Activated T-helper 1 cell treated with anti-CD3 and anti-CD28 coated beads, Interleukin-2, amount 50 U/mL, for 16 hours (primary cell): ENCODE data around the gene TMEM131L.
"Not testable (repeated sequence)": the region's sequence is repeated elsewhere in the genome, so short reads cannot be mapped to it uniquely, and the experiment has no call there.

Experiments used
- DNase-seq, 2 donors: peaks; one replicate each; pipeline ENCODE4 v3.0.0-alpha.2; 2020; ENCODE audit warnings: low read depth in 1 of 2, low spot score in 1 of 2

The TMEM131L gene

DNA sequence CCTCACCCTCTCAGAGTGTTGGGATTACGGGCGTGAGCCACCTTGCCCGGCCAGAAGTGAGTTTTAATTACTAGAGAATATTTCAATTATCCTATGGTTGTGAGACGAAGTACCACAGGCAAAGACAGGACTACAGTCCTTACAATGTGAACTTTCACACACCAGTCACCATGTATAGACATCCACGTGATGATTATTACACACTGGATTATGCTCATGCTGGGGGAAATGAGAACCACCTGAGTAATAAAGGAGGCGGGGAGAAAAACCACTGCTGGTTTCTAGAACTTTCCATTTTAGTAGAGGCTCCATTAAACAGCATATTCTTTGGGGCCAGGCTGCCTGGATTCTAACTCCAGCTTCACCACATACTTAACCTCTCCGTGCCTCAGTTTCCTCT, 175.4 kb downstream of the TMEM131L start:
- DNase-seq = no peak

DNA sequence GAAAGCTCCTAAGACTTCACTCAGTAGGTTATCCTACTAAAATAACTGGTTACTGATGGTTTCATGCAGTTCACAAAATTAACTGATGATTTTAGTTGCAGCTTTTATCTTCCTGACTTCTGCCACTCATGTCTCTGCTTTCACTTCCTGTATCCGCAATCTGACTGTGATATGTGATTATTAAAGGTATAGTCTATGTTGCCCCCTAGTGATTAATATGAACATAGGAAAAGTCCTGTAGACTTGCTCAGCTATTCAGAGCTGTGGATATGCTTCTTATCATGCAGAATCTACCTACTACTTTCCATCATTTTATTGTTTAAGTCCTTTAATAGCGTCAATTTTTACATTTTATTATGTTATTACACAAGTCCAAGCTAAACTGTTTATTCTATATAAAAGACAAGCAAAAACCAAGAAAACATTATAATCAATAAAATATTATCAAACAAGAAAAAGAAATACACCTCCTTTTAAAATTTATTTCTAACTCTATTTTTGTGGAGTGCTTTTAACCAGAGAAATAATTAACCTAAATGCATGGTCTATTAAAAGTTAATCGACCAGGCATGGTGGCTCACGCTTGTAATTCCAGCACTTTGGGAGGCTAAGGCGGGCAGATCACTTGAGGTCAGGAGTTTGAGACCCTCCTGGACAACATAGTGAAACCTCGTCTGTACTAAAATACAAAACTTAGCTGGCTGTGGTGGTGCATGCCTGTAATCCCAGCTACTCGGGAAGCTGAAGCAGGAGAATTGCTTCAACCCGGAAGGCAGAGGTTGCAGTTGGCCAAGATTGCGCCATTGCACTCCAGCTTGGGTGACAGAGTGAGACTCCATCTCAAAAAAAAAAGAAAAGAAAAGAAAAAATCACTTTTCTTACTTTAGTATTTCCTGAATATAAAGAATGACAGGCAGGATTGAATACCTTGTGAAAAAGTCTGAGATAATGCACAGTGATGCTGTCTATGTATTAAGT, 177.5 kb downstream of the TMEM131L start:
- DNase-seq = no peak

DNA sequence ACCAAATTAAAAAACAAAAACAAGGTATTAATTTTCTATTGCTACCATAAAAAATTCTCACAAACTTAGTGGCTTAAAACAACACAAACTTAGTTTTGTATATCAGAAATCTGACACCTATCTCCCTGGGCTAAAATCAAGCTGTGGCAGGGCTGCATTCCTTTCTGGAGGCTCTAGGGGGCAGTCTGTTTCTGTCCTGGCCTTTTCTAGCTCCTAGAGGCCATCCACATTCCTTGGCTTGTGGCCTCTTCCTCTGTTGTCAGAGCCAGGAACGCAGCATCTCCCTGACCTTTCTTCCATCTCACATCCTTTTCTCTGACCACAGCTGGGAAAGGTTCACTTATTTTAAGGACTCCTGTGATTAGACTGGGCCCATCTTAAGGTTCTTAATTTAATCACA, 179.0 kb downstream of the TMEM131L start:
- no peak for DNase-seq

DNA sequence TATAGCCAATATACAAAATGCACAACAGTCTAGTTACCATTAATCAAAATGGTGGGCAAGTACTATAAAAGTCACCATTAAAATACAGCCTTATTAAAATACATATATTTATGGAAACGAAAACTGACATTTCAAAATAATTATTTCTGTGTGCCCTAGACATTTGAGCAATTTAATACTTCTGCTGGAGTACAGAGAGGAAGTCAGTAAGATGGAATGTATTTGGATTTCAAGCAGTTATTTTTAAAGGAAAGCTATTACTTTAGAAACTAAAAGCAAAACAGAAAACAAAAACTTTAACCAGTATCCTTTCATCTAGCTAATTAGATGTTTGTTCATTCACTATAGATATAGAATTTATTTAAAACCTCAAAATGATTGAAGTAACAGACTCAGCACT, 180.1 kb downstream of the TMEM131L start:
- no peak for DNase-seq

DNA sequence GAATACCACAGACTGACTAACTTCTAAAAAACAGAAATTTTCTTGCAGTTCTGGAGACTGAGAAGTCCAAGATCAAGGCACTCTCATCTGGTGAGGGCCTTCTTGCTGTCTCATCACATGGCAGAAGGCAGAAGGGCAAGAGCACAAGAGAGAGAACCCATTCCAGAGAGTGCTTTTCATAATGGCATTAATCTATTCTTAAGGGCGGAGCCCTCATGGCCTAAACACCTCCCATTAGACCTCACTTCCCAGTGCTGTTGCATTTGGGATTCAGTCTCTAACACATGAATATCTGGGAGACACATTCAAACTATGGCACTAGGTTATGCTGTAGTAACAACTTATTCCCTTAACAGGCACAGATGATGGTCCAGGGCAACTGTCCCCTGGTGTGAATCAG, 180.8 kb downstream of the TMEM131L start:
- DNase-seq = no peak

DNA sequence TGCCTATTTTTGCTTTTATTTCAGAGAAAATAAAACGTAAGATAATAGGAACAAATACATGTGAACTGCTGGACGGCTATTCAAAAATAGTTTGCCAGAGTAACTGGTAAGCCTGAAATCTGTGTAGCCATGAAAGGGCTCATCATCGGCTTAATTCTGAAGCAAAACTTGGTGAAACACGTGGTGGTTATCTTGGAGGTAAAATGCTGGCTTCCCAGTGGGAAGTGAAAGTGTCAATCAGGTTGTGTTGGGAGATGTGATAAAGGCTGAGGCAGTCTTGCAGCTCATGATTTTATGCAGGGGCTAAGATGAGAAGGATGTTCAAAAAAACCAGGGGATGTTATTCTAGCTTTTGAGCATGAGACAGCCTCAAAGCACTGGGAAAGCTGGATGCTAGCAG, 181.8 kb downstream of the TMEM131L start:
- no peak for DNase-seq

DNA sequence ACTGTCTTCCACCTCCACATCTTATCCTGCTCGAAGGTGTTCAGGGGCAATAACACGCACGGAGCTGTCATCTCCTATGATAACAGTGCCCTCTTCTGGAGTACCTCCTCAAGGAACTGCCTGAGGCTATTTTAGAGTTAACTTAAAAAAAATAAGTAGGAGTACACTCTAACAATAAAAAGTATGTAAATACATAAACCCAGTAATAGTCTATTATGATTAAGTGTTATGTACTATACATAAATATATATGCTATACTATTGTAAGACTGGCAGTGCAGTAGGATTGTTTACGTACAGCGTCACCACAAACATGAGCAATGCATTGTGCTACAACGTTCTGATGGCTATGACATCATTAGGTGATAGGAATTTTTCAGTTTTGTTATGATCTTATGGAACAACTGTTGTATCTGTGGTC, 183.4 kb downstream of the TMEM131L start:
- no peak for DNase-seq

DNA sequence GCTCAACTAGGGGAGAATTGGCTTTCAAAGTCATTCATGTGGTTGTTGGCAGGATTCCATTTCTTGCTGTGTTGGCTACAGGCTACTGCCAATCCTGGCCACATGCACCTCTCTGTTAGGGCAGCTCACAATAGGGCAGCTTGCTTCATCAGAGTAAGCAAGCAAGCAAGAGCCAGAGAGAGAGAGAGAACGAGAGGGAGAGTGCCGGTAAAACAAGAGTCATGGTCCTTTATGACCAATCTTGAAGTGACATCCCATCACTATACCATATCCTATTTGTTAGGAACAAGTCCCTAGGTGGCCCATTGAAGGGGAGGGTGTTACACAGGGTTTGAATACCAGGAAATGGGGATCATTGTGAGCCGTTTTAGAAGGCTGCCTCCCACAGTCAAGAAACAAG, 185.0 kb downstream of the TMEM131L start:
- no peak for DNase-seq

DNA sequence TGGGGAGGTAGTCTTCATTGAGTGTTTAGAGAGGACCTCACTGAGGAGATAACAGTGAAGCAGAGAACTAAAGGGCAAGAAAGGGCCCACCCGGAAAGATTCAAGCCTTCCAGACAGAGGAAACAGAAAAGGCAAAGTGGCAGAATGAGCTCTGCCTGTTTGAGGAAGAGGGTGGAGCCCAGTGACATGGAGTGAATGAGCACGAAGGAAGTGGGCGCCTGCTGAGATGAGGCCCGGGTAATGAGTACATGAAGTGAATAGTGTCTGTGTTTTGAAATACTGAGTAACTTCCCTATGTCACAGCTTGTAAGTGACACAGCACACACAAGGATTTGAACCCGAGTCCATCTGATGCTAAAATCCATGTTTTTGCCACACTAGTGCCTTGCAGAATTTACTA, 185.4 kb downstream of the TMEM131L start:
- DNase-seq = peak in 1 of 2 donors; percentile 15

DNA sequence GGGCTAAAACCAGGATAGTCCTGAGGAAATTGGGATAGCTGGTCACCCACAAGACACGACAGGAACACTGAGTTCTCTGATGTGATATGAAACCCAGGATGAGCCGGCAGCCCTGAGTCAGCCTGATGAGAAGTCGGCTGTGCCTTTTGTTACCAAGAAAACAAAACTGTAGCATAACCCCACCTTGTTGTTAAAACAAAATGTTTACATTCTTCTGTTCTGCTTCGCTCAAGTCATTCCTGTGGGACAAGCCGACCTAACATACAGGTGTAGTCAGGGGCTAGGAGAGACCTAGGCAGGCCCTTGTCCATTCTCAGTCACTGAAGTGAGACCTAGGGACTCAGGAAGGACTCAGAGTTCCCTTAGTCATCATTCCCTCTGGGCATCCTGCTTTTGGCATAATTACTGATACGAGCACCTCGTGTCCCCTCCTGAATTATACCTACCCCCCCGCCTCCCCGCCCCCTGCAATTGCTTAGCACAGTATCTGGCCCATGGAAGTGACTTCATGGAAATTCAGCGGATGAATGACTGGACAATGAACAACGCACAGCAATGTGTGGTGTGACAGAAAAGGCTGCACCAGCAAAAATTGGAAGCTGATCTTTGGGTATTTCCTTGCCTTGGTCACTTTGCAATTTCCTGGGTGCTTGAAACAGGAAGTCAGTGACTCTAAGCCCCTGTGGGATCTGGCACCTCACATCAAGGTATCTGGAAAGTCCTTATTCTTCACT, 186.1 kb downstream of the TMEM131L start:
- no peak for DNase-seq

DNA sequence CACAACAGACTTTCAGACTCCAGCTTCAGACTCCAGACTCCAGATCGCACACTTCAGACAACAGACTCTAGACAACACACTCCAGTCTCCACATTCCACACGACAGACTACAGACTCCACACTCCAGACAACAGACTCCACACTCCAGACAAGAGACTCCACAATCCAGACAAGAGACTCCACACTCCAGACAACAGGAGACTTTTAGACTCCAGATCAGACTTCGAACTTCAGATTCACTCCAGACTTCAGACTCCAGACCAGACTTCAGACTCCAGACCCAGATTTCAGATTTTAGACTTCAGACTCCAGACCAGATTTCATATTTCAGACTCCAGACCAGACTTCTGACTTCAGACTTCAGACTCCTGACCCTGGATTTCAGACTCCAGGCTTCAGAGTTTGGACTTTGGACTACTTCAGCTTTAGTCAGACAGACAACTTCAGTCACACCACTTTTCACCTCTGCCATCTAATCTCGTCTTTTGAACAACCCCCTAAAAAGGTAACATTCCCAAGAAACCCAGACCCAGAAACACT, 188.9 kb downstream of the TMEM131L start:
- DNase-seq = no peak

DNA sequence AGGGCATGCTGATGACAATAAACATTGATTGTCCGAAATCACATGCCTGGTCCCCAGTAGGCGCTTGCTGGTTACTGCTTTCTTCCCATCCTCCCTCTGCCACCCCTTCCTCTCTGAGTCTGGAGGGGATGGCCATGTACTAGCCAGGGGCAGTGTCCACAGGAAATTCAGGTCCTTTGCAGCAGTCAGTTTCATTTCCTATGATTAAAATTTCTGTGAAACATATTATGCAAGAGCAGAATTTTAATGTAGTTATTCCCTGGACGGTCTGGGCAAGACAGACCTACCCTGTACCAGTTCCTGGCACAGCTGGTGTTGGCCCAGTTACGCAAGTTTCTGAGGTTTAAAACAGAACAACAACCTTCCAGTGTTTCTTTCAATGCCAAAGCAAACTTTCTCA, 189.8 kb downstream of the TMEM131L start:
- no peak for DNase-seq

DNA sequence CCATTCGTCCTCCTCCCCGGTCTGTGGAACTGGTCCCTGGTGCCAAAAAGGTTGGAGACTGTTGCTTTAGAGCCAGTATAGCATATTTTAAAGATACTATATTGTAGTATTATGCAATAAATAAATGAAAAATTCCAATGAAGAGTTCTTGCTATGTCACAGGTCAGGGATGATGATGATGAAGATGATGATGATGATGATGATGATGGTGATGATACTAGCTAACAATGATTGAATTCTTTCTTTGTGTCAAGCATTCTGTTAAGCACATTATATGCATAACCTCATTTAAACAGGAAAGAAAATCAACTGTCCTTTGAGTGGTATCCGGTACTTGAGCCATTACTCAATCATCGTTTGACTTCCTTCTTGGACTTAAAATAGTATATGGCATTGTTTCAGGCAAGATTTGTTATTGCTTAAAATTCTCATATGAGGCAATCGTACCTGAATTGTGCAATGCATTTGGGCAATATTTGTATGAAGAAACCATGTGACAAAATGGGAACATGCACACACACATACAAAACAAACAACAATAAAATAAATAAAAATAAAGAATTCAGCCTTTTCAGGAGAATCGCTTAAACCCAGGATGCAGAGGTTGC, 195.2 kb downstream of the TMEM131L start:
- no peak for DNase-seq

DNA sequence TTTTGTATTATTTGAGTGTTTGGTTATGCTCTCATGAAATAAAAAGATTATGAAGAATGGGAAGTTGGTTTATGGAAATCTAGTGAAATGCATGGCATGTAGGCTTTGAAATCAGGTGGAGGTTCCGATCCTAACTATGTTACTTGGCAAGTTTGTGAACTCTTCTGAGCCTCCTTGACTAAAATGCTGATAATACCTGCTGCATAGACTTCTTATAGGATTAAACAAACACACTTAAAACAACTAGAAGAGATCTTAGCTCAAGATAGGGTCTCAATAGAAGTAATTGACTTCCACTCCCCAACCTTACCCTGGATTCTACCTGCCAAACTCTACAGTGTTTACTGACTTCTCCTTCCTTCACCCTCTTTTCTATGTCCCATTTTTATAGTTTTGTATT, 195.7 kb downstream of the TMEM131L start:
- DNase-seq = no peak

DNA sequence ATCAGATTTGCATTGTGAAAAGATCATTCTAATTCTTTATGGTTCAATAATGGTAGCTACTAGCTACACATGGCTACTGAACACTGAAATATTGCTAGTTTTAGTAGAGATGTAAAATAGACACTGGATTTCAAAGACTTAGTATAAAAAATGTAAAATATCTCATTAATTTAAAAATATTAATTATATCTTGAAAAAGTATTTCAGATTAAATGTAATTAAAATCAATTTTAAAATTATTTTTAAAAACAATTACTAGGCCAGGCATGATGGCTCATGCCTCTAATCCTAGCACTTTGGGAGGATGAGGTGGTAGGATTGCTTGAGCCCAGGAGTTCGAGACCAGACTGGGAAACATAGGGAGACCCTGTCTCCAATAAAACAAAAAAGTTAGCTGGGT, 197.5 kb downstream of the TMEM131L start:
- no peak for DNase-seq

DNA sequence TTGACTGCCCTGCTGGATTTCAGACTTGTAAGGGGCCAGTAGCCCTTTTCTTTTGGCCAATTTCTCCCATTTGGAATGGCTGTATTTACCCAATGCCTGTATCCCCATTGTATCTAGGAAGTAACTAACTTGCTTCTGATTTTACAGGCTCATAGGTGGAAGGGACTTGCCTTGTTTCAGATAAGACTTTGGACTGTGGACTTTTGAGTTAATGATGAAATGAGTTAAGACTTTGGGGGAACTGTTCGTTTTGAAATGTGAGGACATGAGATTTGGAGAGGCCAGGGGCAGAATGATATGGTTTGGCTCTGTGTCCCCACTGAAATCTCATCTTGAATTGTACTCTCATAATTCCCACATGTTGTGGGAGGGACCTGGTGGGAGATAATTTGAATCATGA, 200.3 kb downstream of the TMEM131L start:
- DNase-seq = not testable (repeated sequence)

DNA sequence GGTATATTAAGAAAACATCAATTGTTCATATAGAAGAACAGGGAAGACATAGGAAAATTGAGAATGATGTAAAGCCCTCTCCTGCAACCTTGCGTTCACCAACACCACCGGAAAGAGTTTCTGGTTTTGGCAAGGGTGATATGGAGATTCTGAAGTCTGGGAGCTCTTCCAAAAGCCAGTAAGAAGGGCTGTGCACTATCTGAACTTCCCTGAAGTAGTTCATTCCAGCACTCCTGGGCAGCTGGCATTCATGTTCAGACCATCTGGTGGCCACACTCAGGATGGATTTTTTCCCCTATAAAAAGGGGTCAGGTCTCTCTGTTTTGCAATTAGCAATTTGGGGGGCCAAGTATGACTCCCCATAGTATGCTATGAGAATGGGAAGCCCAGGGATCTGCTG, 202.5 kb downstream of the TMEM131L start:
- no peak for DNase-seq

DNA sequence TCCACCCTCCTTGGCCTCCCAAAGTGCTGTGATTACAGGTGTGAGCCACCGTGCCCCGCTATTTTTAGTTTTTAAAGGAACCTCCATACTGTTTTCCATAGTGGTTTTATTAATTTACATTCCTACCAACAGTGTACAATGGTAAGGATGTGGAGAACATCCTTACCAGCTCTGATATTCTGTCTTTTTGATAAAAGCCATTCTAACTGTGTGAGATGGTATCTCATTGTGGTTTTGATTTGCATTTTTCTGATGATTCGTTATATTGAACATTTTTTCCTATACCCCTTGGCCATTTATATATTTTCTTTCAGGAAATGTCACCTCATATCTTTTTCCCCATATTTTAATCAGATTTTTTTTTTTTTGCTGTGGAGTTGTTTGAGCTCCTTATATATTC, 203.7 kb downstream of the TMEM131L start:
- no peak for DNase-seq

DNA sequence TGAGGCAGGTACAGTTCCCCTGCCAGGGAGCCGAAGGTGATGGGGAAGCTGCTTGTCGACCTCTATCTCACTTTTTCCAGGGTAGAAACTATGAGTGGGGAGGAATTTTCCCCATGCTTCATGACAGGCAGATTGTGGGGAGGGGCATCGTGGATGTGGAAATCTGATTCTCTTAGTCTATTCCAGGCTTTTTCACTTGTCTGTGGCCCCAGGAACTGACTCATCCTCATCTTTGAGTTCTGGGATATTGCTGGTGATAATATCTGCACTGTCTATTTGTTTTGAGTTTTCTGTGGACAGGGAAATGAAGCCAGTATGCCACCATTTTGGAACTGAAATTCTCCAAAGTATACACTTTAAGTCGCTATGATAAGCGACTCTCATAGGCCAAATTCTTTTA, 210.3 kb downstream of the TMEM131L start:
- no peak for DNase-seq

DNA sequence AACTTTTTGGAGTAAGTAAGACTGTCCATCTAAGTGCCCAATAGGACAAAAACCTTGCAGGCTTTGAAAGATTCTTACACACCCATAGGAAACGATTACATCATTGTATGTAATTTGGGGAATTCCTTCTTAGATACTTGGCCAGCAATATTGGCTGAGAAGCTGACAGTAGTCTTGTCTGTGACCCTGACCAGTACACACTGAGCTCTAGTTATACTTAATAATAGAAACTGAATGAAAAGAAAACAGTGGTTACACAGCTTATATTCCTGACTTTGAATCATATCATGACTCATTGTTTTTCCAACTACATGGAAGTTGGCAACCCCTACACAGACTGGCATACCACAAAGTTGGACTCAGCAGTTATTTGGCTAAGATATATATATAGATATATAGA, 210.8 kb downstream of the TMEM131L start:
- DNase-seq = no peak

DNA sequence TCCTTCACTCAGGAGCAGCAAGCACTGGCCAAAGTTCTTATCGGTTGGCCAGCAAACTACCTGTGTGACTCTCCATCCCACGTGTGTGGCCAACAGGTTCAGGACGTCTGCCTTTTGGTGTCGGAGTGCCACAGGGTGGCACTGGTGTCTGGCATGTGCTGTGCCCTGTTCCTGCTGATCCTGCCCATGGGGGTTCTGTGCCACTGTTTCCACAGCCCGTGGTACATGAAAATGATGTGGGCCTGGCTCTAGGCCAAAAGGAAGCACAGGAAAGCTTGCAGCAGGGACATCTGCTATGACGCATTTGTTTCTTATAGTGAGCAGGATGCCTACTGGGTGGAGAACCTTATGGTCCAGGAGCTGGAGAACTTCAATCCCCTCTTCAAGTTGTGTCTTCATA, 213.3 kb downstream of the TMEM131L start:
- no peak for DNase-seq

DNA sequence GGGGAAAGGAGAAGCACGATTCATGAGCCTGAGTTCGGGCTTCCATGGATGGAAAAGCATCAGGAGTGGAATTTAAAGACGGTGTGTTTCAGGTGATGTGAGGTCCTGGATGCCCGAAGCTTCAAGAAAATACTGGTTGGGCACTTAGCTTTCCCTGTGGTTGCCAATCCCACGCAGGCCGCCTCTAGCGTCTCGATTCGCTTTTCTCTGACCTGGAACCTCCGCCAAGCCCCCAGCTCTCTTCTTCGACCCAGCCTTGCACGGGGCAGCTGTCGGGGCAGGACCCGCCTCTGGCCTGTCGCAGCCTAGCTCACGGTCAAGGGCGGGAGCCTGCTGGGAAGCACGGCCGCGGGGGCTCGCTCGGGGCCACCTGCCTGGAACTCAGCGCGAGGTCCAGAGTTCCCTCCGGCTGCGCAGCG, 217.6 kb downstream of the TMEM131L start:
- DNase-seq = no peak
